ENCODE measurements around the gene R3HDM2. TPM values are rescaled to one million over a fixed set of nuclear protein-coding genes. Genes with fewer than 3 reads are reported as not detected.

R3HDM2 gene
- total RNA-seq: 38.5 TPM

GRCh38 chr12:57430931-57431566, at the start of gene R3HDM2:
Gene R3HDM2, minus strand, starts transcription at chr12:57431043. Its CDS starts 120,615 bp downstream, at chr12:57310428.

GRCh38 chr12:57479376-57480115, 48.7 kb upstream of the R3HDM2 start, which contains the start of gene ARHGAP9:
Gene ARHGAP9, minus strand, starts transcription at chr12:57479866. Its CDS starts 460 bp downstream, at chr12:57479406.

GRCh38 chr12:57459750-57460467, 29.1 kb upstream of the R3HDM2 start, which contains the start of gene GLI1:
Gene GLI1, plus strand, starts transcription at chr12:57459785. Its CDS starts 3,907 bp downstream, at chr12:57463692.

GRCh38 chr12:57454566-57455373, 23.9 kb upstream of the R3HDM2 start, which contains the start of gene INHBE:
Gene INHBE, plus strand, starts transcription at chr12:57455307. Its CDS starts 230 bp downstream, at chr12:57455537.

GRCh38 chr12:57434517-57435223, 3.8 kb upstream of the R3HDM2 start, which contains the start of gene INHBC:
Gene INHBC, plus strand, starts transcription at chr12:57434784. Its CDS starts 103 bp downstream, at chr12:57434887.

GRCh38 chr12:57250956-57251355, 179.9 kb downstream of the R3HDM2 start, which contains the start of gene STAC3:
Gene STAC3, minus strand, starts transcription at chr12:57251187. Its CDS starts 1,551 bp downstream, at chr12:57249636.

GRCh38 chr12:57229634-57230380, 201.0 kb downstream of the R3HDM2 start, which contains the start of gene SHMT2:
Gene SHMT2, plus strand, starts transcription at chr12:57229711. Its CDS starts 68 bp downstream, at chr12:57229779.

GRCh38 chr12:57216014-57216911, 214.6 kb downstream of the R3HDM2 start, which contains the start of gene NXPH4:
Gene NXPH4, plus strand, starts transcription at chr12:57216794. Its CDS starts 176 bp downstream, at chr12:57216970.

Small RNAs within 50 kb of the gene (small RNA-seq; reads per million reads assigned to genes)
- gene RNU6-879P (ENCODE audit: low replicate concordance): not detected

Other genes starting within 250 kb of the R3HDM2 start
- 1.6 TPM for gene NXPH4, start 214.2 kb downstream of the R3HDM2 start, total RNA-seq
- 32.2 TPM for gene SHMT2, start 201.3 kb downstream of the R3HDM2 start, total RNA-seq
- gene STAC3, start 179.9 kb downstream of the R3HDM2 start, total RNA-seq: 0.94 TPM
- gene INHBC, start 3.7 kb upstream of the R3HDM2 start, total RNA-seq: not detected
- gene INHBE, start 24.3 kb upstream of the R3HDM2 start, total RNA-seq: not detected
- gene GLI1, start 28.7 kb upstream of the R3HDM2 start, total RNA-seq: 0.63 TPM
- gene ARHGAP9, start 48.8 kb upstream of the R3HDM2 start, total RNA-seq: 0.94 TPM
- 122 TPM for gene MARS1, start 57.0 kb upstream of the R3HDM2 start, total RNA-seq
- 3.8 TPM for gene DDIT3, start 89.5 kb upstream of the R3HDM2 start, total RNA-seq
- gene MBD6, start 91.8 kb upstream of the R3HDM2 start, total RNA-seq: 6.3 TPM
- 153 TPM for gene DCTN2, start 116.1 kb upstream of the R3HDM2 start, total RNA-seq
- gene KIF5A, start 119.0 kb upstream of the R3HDM2 start, total RNA-seq: 97.0 TPM
- 13.8 TPM for gene PIP4K2C, start 160.1 kb upstream of the R3HDM2 start, total RNA-seq
- gene DTX3, start 173.8 kb upstream of the R3HDM2 start, total RNA-seq: 81.7 TPM
- 40.7 TPM for gene ARHGEF25, start 180.4 kb upstream of the R3HDM2 start, total RNA-seq
- 103 TPM for gene B4GALNT1, start 202.2 kb upstream of the R3HDM2 start, total RNA-seq

All from parietal lobe (tissue), 2 donors.